Activated T-helper 1 cell treated with Interleukin-2 at 50 U/mL for 16 hours (primary cell): ENCODE data around the gene SMARCA2.

ENCODE experiments used
- DNase-seq: peaks from one replicate; pipeline ENCODE4 v3.0.0-alpha.2; 2020; ENCODE audit warnings: low read depth

SMARCA2 gene

DNA sequence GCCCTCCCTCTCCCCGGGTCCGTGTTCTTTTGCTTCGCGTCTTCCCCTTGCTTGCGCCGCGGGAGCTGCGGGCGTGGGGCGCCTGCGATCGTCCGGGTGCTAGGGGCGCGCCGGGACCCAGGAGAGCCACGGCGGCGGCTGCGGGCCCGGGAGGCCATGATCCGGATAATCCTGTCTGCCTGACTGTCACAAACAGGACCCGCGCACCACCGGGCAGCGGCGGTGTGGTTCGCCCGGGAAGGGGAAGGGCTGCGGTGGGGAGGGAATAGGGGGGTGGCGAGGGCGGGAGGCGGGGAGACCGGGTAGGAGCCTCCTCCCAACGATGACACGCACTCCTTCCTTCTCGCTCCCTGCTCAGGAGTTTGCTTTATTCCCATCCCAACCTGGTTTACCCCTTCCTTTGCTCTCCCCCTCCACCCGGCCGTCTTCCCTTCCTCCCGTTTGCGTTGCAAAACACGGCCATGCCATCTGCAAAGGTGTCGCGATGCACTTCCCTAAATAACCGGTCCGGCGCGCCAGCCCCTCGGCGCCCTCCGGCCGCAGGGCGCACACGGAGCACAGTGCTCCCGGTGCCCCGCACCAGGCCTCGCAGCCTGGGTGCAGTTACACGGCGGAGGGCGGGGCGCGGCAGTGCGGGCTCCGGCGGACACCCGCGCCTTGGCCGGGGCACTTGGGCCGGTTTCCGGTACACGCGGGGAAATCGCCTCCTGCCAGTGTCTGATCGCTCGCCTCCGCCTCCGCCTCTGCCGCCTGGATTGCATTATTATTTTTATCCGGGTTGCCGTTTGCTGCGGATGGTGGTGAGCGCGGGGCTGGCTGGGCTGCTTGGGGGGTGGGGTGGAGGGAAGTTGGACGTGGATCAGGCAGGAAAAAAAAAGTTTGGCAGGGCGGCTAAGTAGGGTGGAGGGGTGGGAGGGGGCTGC, 1.5 kb downstream of the SMARCA2 start:
- DNase-seq, result peak; percentile 50

DNA sequence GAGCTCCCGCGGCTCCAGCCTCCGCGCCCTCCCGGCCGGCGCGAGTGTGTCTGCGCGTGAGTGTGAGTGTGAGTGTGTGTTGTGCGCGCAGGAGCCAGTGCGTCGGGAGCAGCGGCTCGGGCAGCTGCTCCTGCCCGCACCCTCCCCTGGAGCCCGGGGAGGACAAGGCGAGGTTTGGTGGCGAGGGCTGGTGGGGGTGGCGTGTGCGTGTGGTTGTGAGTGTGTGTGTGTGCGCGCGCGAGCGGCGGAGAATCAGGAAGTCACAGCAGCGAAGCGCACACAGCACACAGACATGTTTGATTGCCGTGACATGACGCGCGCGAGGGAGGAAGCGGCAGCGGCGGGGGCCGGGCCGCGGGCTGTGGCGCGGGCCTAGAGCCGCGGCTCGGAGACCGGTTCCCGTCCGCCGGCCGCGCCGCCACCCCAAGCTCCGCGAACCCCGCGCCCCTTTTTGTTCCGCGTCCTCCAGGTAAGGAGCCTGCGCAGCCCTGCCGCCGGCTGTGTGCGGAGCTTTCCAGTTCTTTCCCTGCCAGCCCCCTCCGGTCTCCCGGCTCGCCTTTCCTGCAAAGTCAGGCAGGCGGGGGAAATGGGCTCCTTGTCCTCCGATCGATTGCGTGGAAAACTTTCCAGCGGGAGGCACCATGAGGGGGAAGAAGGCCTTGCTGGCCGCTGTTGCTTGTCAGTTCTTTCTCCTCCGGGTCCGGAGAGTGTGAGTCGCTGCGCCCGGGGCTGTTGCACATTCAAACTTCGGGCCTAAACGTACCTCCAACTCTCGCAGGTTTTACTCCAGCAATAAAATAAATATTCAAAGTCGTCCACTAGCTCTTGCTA, 2.4 kb downstream of the SMARCA2 start:
- peak; percentile 75 for DNase-seq

DNA sequence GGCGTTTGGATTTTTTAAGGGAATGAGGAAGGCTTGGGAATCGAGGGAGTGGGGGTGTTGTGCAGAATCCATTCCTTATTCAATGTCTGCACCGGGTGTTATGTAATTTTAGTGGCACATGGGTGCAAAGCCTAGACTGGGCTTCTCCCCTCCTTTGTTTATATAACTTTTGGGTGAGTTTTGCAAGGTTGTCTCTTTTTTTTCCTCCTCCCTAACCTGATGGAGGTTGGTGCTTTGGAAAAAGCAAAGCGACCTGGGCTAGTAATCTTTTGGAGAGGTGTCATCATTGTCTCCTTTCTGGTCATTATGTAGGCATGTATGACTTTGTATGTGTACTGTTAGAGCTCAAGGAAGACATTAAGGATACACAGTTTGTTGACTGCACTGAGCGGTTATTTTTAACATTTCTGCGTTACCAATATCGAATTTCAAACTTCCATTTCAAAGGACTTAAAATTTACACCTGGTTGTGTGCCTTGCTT, 3.1 kb downstream of the SMARCA2 start:
- DNase-seq, result no peak

DNA sequence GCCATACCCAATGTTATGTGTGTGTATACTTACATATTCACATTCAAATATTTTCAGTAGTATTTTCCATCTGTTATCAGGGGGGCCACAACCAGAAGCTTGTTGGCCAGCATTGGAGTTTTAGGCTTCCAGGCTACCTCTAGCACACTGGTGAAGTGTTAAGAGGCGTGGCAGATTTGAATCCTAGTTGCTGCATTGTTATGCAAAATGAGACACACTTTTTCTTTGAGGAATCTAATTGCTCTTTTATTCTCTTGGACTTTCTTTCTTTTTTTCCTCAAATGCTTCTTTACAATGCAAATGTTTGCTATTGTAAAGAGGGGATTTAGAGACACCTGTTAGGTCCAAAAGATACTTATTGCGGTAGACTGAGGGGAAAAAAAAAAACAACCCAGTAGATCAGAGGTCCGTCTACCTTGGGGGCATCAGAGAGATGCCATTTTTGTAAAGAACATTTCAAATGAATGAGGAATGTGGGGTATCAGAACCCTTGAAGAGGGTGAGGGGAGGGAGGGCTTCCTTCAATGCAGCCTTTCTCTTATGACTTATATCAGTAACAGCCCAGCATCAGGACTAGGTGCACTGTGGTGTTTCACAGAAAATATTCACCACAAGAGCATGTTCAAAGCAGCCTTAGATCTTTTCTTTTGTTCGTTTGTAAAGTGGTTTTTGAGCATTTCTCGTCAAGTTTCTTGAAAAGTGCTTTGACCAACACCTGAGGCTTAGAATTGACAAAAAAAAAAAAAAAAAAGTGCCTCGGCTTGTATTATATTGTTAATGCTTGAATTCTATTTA, 3.8 kb downstream of the SMARCA2 start:
- DNase-seq, result no peak

DNA sequence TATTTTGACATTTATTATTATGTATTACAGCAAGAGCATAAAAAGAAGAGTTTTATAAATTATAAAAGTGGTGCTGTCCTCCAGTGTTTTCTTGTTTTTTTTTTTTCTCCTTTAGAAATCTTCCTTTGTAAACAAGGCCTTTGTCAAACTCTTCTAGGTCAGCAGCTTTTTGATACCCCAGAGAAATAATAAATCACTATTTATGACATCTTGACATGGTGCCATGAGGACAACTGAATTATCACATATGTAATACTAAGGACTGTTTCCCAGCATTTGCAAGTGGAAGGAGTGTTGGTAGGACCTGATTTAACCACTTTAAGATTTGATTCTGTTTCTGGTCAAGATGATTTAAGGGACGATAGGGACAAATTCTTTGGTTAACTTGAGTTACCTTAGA, 4.6 kb downstream of the SMARCA2 start:
- DNase-seq, result no peak

DNA sequence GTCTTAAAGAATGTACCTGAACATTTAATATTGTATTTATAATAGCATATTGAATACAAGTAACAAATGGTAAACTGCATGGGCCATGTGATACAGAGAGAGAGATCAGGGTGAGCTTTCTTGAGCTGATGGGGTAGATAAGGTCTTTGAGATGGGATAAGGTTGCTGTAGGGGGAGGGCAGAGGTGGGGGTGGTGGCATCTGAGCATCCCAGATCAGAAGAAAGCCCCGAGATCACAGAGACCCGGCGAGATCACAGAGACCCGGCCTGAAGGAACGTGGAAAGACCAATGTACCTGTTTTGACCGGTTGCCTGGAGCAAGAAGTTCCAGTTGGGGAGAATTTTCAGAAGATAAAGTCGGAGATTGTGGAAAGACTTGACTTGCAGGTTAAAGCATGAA, 6.6 kb downstream of the SMARCA2 start:
- no peak for DNase-seq

DNA sequence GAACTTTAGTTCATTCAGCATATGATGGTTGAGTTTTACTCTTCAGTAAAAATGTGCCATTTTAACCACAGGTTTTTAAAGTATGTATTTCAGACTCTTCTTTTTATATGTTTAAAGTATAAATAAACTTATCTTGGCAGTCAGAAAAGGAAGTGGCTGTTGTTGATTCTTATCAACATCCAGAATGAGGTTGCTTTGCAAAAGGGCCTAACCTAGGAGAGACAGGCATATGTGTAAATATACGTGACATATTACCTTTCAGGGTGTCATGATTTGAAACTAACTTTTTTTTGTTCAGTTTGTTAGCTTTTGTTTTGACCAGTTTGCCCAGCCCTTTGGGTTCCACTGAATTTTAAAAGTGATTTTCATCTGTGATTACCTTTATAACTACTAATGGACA, 7.4 kb downstream of the SMARCA2 start:
- no peak for DNase-seq

DNA sequence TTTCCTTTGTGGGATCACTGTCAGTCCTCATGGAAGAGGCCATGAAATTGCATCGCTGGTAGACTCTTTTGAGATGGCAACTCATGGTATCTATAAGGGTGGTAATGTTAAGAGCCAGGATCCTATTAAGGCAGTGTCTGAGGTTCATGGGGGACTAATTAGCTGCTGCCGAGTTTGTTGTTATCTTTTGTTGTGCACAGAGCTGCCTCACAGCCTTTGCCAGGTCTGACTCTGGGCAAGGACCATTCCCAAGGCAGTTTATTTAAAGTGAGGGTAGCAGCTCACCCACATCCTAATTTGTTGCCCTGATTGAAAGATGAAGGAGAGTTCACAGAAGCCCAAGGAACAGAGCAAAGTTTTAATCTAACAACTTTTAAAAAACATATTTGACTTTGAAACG, 7.9 kb downstream of the SMARCA2 start:
- no peak for DNase-seq

DNA sequence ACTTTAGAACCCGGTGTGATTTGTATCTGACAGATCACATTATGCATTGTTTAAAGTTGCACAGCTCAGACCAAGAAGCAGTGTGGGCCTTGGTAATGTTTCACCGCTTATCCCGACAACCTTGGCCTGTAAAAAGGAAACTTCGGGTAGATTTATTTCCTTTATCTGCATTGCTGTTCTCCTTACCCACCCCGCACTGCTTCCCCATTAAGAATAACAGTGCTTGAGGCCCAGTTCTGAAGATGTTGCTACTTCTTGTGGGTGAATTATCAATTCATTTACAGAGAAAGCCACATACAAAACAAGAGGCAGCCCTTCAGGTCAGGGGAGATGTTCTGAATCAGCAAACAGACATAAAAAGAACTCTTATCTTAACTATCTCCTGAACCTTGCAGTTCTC, 8.4 kb downstream of the SMARCA2 start:
- no peak for DNase-seq

DNA sequence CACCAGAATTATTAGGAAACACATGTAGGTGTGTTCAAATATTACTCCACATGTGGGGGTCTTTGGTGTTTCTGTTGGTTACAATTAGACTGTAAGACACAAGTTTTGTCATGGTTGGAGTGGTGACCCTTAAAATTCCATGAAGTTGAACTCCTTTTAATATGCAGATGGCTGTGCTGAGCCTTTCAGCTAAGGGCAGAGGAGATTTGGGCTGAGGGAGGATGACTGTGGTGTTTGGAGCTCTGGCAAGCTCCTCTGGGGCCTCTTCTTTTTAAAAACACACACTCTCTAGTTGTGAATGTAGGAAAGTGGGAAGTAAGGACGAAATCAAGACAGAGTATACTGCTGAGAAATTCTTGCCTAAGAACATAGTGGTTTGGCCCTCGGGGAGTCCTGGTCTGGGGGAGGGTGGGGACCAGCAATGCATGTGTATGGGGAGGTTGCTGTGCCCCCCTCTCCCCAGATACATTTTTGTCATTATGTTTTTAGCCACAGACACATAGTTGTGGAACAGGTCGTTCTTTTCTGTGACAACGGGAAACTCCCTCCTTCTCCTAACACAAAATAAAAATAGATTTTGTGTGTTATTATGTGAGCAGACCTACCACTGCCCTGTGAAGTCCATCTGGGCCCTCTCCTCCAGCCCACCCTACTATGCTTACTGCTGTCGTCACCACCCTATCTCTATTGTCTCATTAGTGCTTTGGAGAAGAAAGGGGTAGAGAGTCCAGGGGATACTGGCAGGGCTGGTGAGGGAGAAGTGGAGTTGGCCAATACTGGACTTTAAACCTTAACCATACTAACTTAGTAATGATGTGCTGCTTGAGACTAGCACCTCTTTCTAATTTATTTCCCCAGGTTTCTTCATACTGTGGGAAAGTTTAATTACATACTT, 10.0 kb downstream of the SMARCA2 start:
- DNase-seq, result no peak

DNA sequence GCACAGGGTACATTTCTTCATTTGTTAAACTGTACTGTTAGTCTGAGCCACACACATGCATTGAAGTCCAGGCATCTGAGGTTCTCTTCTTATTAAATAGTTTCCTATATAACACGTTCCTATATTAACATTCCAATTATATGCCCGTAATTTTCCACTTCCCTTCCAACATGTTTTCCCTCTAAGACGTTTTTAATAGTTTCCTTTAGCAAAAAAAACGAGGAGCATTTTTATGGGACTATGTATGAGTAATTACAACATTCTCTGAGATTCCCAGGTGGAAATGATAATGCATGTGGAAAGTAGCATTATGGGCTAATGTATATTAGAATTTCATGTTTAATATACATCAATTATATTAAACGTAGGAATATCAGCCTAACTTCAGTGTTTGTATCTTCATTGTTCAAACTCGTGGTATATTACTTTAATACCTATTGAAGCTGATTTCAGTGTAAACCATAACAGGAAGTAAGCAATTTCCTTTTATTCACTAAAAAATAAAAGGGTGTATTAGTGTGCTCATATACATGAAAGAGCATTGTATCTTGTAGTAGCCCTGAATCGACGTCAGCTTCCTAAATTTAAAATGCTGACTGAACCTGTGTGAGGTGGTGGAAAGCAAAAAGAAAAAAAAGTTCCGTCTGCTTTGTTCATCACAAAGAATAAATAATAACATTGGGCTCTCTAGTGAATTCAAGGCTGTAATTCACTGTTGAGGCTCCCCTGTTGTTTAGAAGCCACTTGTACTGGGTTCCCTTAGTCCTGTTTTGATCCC, 11.3 kb downstream of the SMARCA2 start:
- no peak for DNase-seq

DNA sequence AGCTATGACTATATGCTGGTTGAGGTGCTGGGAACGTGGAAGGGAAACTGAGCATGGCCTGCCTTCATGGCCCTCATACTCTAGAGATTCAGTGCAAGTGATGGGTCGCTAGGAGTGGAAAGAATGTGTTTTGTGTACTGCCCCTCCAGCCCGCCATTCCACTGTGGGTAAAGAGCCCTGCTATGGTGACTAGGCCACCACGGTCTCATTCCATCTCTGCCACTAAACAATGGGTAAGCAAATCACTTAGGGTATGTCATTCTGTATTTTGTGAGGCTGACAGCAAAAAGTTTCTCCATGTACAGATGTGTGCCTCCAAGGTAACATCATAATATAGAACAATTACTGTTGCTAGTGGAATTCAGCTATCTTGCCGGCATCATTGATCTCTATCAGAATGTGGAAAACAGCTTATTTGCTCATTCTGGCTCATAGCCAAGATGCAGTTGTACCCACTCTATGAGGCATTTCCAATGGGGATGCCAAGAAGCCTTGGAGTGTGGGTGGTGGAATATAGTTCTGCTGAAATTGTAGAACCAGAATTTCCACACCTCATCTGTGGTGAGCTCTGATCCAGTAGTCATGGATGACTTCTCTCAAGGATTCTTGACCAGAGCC, 12.5 kb downstream of the SMARCA2 start:
- no peak for DNase-seq

DNA sequence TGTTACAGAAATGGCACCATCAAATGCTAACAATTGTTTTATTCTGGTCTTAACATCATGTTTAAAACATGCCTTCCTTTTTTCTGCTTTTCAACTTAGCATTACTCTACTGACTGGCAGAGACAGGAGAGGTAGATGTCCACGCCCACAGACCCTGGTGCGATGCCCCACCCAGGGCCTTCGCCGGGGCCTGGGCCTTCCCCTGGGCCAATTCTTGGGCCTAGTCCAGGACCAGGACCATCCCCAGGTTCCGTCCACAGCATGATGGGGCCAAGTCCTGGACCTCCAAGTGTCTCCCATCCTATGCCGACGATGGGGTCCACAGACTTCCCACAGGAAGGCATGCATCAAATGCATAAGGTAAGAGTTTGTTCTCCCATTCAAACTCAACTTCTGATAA, 13.7 kb downstream of the SMARCA2 start:
- no peak for DNase-seq

DNA sequence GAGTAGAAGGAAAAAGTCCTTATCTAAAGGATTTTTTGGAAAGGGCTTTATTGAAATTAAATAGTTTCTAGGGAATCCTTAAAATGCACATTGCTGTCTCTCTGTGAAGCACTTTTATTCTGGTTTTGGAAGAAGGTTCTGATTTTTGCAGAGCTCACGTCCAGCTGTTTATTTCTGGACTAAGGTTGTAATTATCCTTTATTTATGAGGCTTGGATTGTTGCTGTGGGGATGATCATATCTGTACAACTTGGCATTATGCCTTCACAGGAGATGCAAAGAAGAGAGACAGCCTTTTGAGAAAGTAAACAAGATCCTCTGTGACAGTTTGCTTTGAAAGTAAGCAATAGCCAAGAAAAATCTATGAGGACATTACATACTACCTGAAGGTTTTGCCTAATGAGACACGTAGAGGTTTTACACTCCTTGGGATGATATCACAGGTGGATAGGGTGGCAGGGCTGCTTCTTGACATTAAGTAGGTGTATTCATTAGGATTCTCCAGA, 14.6 kb downstream of the SMARCA2 start:
- no peak for DNase-seq

DNA sequence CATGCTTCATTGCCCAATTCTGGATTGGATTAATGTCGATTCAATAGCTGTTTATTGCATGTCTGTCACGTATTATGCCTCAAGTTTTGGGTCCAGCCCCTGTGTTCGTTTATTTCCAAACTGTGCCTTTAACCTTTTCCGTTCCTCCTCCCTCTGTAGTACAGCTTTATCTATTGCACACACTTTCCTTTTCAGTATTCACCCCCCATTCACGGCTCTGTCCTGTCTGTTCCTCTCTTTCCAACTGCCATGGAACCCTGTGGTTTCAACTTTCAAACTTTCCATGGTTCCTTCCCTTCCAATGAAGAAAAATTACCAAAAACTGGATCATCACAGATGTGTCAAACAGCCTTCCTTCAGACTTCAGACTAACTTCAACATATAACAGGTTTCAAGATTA, 17.1 kb downstream of the SMARCA2 start:
- DNase-seq, result no peak

DNA sequence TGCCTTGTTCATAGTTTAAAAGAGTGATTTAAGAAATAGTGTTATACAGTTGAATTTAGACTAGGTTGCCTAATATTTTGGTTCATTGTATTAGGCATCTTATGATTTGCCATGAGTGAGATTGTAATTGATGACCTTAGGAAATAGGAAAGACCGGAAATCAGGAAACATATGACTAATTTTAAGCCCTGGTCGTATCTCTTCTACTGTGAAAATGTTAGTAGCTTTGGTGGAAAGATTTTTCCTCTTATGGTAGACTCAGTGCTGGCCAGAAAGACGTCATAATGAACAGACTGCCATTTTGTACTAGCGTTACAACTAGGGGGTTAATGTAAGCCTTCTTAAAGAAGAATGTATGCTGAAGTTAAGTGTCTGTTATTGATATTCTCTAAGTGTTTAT, 21.7 kb downstream of the SMARCA2 start:
- DNase-seq, result no peak

DNA sequence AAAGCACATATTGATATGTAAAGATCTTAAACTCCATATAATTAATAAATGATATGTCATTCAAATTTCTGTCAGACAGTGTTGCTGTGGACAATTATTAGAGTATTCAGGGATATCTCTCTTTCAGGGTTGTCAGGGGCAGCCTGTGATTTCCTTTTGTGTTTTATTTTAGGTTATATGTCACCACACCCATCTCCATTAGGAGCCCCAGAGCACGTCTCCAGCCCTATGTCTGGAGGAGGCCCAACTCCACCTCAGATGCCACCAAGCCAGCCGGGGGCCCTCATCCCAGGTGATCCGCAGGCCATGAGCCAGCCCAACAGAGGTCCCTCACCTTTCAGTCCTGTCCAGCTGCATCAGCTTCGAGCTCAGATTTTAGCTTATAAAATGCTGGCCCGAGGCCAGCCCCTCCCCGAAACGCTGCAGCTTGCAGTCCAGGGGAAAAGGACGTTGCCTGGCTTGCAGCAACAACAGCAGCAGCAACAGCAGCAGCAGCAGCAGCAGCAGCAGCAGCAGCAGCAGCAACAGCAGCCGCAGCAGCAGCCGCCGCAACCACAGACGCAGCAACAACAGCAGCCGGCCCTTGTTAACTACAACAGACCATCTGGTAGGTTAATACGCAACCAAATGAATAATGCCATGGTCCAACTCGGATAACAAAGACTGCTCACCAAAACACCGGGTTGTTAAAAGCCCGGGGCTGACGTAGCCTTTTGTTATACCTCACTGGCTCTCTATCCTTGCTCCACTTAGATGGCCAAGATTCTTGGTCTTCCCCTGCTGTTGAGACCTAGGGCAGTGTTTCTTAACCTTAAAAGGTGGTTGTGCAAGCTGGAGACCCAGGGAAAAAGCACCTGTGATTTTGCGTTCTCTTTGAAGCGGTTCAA, 24.4 kb downstream of the SMARCA2 start:
- no peak for DNase-seq

DNA sequence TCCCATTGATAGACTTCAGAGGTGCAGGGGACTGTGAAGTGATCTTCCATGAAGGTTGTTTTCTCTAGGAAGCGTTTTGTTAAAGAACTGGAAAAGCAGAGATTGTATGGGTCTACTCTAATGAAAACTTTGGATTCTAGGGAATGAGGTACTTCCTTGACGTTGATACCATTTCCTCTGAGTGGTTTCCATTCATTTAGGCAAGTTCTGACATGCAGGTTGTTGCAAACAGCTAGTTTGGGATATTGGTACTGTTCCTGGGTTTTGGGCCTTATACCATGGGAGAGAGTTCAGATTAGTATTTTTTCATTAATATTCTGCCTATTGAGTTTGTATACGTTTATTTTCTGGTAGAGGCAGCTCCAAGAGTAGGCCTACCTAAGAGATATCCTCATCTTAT, 25.7 kb downstream of the SMARCA2 start:
- no peak for DNase-seq

DNA sequence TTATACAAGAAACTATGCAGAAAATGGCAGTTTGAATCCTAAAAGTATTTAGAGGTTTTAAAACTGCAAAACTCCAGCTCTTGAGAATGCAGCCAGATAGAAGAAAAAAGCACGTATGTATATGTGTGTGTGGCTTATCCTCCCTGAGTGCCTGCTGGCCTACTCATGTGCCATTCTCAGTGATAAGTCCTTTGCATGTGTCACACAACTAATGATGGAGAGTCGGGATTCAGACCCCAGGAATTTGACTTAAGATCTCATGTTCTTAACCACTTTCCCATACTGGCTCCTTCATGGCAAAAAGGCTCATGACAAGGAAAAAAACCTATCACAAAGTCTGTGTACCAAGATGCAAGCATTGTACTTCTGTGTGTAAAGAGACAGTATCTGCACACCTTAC, 26.6 kb downstream of the SMARCA2 start:
- no peak for DNase-seq
